Activated naive CD4-positive, alpha-beta T cell treated with anti-CD3 and anti-CD28 coated beads, Interleukin-2, amount 10 ng/mL, durations not matched to agents 7 days and 5 days (primary cell): ENCODE measurements around the gene HOXA2.

Source experiments
- CTCF ChIA-PET: fragments of 350-600 bp; sonication (Branson Sonifier 250); formaldehyde crosslinking; loops from one replicate; lab custom pipeline; 2021; ENCODE audit warnings: antibody characterized with exemption; lab: Charles Lee
- DNase-seq: peaks from one replicate; pipeline ENCODE4 v3.0.0-alpha.2; 2020
- H3K27ac Mint-ChIP-seq: one replicate; pipeline ENCODE4 v1.8.0; 2021; ENCODE audit warnings: mild to moderate bottlenecking, moderate library complexity, mixed read lengths
- H3K27me3 Mint-ChIP-seq: one replicate; pipeline ENCODE4 v1.8.0; 2021; ENCODE audit warnings: mild to moderate bottlenecking, mixed read lengths
- H3K36me3 Mint-ChIP-seq: one replicate; pipeline ENCODE4 v1.8.0; 2021; ENCODE audit warnings: mixed read lengths
- H3K4me1 Mint-ChIP-seq: one replicate; pipeline ENCODE4 v1.8.0; 2021; ENCODE audit warnings: mixed read lengths
- H3K4me3 Mint-ChIP-seq: one replicate; pipeline ENCODE4 v1.8.0; 2021; ENCODE audit warnings: mild to moderate bottlenecking, moderate library complexity, mixed read lengths
- H3K9me3 Mint-ChIP-seq: one replicate; pipeline ENCODE4 v1.8.0; 2021; ENCODE audit warnings: mixed read lengths

Gene HOXA2

DNA sequence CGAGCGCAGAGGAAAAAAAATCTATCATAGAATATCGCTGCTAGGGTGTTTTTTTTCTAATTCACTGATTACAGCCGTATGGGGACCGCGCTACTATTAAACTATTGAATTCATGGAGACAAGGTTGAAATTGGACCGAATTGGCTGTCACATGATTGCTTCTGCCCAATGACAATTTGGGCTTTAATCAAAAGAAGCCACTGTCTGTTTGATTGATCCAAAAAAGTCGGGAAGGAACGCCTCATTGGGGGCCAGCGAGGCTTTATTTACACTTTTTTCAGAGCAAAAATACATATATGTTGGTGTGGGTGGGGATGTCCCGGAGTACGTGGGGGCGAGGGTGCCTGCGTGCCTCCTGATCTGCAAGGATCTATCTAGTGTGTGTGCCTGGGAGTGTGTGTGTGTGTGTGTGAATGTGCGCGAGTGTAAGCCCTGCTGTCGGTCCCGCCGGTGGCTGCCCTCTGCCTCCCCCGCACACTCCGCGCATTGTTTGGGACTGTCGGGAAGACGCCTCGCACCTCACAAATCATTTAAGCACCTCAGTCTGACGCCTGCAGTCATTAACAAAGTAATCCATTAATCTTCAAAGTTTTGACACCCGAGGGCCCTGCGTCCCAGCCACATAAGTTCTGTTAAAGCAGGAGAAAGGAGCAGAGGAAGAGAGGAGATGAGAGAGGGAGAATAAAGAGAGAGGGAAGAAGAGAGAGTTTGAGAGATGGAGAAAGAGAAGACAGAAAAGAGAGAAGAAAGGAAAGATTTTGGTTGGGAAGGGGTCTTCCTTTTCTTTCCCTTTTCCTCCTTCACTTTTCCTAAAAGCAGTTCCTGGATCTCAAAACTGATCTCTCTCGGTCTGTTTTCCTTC lies at the start of gene HOXA2:
Gene HOXA2 (minus strand): TSS at position 103 of the 862 bp plus-strand sequence. CDS start 183 bp downstream, outside the sequence.
- Mint-ChIP-seq H3K36me3 (peaks cover 6% of the 10 kb centered on the region), H3K4me1 (peaks cover 9% of the 10 kb centered on the region), H3K4me3 (no peak within 1 kb of the TSS), H3K27ac (no peak within 1 kb of the TSS), H3K27me3 (peaks cover 84% of the 10 kb centered on the region), H3K9me3 (no peaks in the 10 kb centered on the region)
- DNase-seq = no peak
- CTCF ChIA-PET = no interaction called here

DNA sequence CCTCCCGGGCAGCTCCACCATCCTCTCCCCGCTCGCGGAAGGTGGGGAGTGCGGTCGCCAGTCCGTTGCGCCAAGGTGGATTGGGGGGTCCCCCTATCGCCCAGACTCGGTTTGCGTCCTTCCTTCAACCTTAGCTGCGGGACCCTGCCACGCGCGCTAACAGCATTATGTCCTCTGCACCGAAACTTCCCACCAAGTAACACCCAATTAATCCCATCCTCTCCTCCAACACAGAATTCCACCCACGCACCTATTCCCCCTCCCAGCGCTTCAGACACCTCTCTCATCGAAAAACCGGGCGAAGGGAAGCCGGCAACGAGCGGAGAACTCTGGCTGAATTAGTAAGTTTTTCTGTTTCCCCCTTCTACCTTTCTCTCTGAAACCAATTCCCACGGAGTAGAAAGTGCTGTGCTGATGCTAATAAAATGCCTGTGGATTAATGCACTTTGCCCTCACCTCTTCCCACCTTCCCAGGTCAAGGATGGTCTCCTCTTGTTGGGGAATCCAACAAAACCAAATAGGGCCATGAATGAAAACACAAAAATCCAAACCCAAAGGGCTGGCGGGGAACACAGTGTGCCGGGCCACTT lies 49.0 kb upstream of the HOXA2 start:
- CTCF ChIA-PET = interaction anchor here (0.8 to 2.0 kb wide), 6 partner anchors 10 to 89 kb away, joined by 3 to 15 read pairs (median 4); partner anchors contain the start of gene HOXA1
- Mint-ChIP-seq H3K27me3 (peaks cover 100% of the 10 kb centered on the region), H3K4me3 (peak overlapping the region; percentile 54), H3K9me3 (peaks cover 1% of the 10 kb centered on the region), H3K27ac (peak overlapping the region; percentile 71), H3K4me1 (peaks cover 27% of the 10 kb centered on the region), H3K36me3 (peaks cover 1% of the 10 kb centered on the region)
- no peak for DNase-seq

DNA sequence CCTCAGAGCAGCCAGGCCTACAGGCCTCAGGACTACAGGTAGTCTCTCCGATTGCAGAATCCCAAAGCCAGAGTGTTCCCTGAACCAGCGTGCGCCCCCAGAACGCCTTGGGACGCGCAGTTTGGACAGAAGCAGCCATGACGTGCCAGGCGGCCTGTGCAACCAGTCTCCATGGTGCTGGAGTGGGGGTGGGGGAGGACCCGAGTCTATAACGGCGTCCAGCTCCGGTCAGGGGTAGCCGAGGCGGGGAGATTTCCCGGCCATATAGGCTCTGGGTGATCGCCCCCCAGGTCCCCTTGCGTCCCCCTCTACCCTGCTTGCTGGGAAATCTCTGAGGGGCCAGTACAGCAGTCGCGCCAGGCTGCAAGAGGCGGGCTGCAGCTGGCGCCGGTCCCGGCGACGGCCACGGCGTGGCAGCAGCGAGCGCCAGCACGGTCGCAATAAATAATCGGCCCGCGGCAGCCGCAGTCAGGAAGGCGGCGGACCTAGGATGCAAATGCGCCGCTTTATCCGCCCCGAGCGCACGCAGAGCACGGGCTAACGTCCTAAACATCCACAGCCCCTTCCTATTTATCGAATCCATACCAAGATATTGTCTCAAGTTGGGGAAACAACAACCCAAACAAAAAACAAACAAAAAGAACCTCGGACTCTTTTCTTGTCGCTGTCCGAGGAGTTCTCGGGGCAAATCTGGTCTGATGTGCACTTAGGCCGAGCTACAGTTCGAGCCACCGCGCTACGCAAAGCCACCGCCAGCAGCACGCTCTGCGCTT lies 48.3 kb upstream of the HOXA2 start:
- peak overlapping the region; percentile 54 for H3K4me3 Mint-ChIP-seq
- DNase-seq = peak; percentile 63
- peaks cover 1% of the 10 kb centered on the region for H3K9me3 Mint-ChIP-seq
- peaks cover 27% of the 10 kb centered on the region for H3K4me1 Mint-ChIP-seq
- CTCF ChIA-PET = interaction anchor here (0.8 to 2.0 kb wide), 8 partner anchors 11 to 470 kb away, joined by 3 to 15 read pairs (median 4); partner anchors contain the start of gene HOXA1
- H3K27ac Mint-ChIP-seq = no peak overlapping the region
- H3K36me3 Mint-ChIP-seq = peaks cover 1% of the 10 kb centered on the region
- peaks cover 100% of the 10 kb centered on the region for H3K27me3 Mint-ChIP-seq

DNA sequence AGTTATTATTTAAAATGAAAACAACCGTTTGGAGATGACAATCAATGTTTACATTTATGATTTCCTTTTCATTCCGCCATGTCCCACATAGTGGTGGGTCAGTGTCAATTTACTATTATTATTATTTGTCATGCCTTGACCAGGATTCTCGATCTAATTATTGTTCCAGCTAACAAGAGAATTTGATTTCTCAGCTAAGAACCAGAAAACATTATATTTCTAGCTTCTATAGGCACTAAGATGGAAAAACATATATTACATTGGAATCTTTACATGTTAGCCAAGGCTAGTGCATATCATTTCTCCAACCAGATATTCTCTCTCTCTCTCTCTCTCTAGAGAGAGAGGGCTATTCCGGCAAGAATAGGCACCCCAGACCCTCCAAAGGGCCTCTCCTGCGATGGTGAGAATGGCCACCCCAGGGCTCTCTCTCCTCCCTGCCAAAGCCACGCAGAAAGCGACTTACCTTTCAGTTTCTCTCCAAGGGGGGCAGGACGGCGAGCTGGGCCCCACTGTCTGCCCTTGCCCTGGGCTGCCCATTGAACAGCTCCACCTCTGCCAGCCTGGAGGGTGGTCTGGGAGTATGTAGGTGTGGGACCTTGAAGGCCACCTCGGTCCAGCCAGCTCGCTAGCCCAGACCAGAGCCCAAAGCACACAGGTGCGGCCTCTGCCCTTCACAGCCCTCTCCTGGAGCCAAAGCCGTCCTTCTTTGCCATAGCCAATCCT lies 47.5 kb upstream of the HOXA2 start:
- Mint-ChIP-seq H3K9me3 (no peaks in the 10 kb centered on the region), H3K36me3 (peaks cover 1% of the 10 kb centered on the region), H3K27me3 (peaks cover 100% of the 10 kb centered on the region), H3K4me1 (peaks cover 23% of the 10 kb centered on the region), H3K27ac (no peak overlapping the region), H3K4me3 (peak overlapping the region; percentile 23)
- DNase-seq = no peak
- CTCF ChIA-PET = interaction anchor here (0.9 to 2.0 kb wide), 13 partner anchors 12 to 469 kb away, joined by 3 to 15 read pairs (median 4); partner anchors contain the start of gene HOXA1

- Mint-ChIP-seq H3K4me3 (no peak overlapping the region), H3K9me3 (no peaks in the 10 kb centered on the region), H3K4me1 (peaks cover 20% of the 10 kb centered on the region), H3K27me3 (peaks cover 98% of the 10 kb centered on the region), H3K36me3 (no peaks in the 10 kb centered on the region), H3K27ac (no peak overlapping the region)
- no peak for DNase-seq
- CTCF ChIA-PET = interaction anchor here (0.6 to 2.1 kb wide), 11 partner anchors 12 to 462 kb away, joined by 3 to 8 read pairs (median 4); no protein-coding TSS in a partner anchor
Measured at GRCh38 chr7:27148756-27149641, 46.5 kb upstream of the HOXA2 start.

DNA sequence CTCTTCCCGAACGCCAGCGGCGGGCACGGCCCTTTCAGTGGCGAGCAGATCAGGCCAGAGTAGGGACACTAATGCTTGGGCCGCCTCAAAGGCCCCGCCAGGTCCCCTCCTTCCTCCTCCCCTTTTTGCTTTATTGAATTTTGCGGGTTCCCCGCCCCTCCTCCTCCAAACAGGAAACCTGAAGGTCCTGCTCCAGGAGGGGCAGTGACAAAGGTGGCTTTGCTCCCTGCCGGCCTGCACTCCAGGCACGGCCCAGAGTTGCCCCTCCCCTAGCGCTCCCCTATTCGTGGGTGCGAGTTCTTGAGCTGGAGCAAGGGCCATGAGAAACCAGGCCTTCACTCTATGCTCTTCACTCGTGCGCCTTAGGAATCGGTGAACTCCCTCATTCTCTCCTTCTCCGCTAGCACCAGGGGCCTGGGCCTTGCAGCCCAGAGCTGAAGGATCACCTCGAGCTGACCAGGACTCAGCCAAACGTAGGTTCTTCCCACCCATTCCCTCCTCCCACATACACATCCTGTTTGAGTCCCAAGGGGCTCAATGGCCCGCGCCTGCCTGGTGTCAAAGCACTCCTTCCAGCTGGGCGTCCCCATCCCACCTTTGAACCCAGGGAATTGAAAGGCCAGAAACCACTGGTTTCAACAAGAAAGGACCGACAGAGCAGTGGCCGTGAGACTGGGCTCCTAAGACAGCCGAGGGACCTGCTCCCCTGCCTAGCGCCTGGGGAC lies 45.7 kb upstream of the HOXA2 start:
- Mint-ChIP-seq H3K36me3 (no peaks in the 10 kb centered on the region), H3K27ac (no peak overlapping the region), H3K4me3 (no peak overlapping the region), H3K27me3 (peaks cover 92% of the 10 kb centered on the region), H3K9me3 (no peaks in the 10 kb centered on the region), H3K4me1 (peaks cover 20% of the 10 kb centered on the region)
- no peak for DNase-seq
- CTCF ChIA-PET = interaction anchor here (0.7 to 2.1 kb wide), 4 partner anchors 13 to 48 kb away, joined by 3 to 8 read pairs (median 4); no protein-coding TSS in a partner anchor

DNA sequence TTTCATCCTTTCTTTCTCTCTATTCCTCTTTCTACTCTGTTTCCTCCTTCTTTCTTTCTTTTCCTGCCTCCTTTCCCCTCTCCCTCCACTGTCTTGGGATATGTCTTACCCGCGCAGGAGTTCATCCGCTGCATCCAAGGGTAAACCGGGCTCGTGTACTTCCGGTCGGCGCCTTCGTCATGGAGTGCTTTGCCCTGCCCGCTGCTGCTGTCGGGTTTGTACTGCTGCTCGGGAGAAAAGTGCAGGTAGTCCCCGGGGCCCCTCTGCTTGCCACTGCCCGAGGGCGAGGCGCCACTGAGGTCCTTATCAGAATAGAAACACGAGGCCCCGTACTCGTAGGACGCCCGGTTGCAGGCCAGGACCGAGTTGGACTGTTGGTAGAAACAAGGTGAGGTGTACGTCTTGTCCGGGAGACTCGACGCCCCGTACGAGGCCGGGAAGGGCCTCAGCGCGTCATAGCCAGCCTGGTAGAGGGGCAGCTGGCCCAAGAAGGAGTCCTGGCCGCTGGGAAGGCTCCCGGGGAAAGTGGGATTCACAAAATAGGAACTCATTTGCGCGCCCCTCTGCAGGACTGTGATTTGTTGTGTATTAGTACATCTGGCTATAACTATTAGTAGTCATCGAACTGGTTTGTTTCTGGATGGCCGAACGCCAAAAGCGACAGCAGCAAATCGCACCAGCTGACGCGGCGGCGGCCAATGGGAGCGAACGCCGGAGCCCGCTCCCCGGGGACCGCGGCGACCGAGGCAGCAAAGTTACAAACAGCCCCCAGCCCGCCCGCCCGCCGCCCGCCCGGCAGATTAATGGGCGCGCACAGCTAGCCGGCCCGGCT lies 44.9 kb upstream of the HOXA2 start, which contains the start of gene HOXA6:
Gene HOXA6 (minus strand): TSS at position 576 of the 832 bp plus-strand sequence. CDS start 25 bp downstream, at position 551.
- no peak within 1 kb of the TSS for H3K4me3 Mint-ChIP-seq
- H3K27me3 Mint-ChIP-seq = peaks cover 92% of the 10 kb centered on the region
- no peaks in the 10 kb centered on the region for H3K9me3 Mint-ChIP-seq
- H3K27ac Mint-ChIP-seq = no peak within 1 kb of the TSS
- CTCF ChIA-PET = interaction anchor here (2.1 kb wide), 1 partner anchor 21 kb away, joined by 8 read pairs; no protein-coding TSS in a partner anchor
- H3K4me1 Mint-ChIP-seq = peaks cover 20% of the 10 kb centered on the region
- no peaks in the 10 kb centered on the region for H3K36me3 Mint-ChIP-seq
- DNase-seq = no peak

DNA sequence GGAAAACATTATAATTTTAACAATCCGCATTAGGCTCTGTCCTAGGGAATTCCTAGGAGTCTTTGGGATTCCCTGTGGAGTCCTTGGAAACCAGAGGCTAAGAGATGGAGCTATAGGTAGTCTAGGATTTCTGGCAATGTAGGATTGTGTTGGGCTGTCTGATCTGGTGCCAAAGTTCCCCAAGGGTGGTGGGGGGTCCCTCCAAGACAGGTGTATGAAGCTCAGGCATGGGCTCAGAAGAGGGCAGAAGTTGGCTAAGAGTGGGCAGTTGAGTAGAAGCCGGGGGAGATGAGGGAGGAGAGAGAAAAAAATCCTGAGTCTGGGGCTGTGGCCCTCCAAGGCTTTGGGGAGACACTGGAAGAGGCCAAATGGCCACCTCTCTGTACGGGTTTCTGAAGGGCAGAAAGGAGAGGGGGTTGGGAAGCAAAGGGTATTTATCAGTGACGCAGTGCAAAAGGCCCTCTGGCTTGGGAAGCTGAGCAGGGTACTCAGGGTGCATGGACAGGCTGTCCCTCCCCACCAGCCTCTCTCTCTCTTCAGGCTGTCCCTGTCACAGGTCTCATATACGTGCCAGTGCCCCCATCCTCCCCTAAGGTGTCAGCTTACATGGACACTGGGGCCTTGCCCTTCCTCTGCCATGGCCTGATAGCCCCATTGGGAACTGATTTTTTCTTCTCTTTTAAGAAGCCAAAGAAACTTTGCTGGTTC lies 44.2 kb upstream of the HOXA2 start:
- Mint-ChIP-seq H3K4me3 (no peak overlapping the region), H3K27me3 (peaks cover 92% of the 10 kb centered on the region), H3K36me3 (no peaks in the 10 kb centered on the region), H3K9me3 (no peaks in the 10 kb centered on the region), H3K27ac (no peak overlapping the region), H3K4me1 (peaks cover 16% of the 10 kb centered on the region)
- CTCF ChIA-PET = no interaction called here
- DNase-seq = no peak

DNA sequence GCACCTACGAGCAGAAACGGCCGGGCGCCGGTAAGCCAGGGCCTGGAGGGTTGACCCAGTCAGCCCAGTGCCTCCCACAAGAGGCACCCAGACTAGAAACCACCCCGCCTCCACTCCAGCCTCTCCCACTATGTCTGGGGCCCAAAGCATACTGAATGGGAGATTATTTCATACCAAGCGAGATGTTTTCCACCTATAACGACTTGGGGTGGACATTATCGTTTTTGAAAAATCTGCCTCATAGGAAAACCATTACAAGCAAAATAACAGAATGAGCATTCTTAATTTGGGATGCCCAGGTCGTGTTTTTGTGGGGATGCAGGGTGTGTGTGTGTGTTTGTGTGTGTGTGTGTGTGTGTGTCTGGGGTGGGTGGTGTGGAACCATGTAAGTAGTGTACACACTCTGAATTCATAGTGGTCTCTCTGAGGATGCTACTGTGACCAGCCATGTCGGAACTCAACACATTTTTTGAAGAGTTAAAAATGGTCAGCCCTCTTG lies 43.5 kb upstream of the HOXA2 start:
- Mint-ChIP-seq H3K27me3 (peaks cover 85% of the 10 kb centered on the region), H3K4me3 (no peak overlapping the region), H3K27ac (no peak overlapping the region), H3K36me3 (no peaks in the 10 kb centered on the region), H3K4me1 (peaks cover 9% of the 10 kb centered on the region), H3K9me3 (no peaks in the 10 kb centered on the region)
- CTCF ChIA-PET = no interaction called here
- no peak for DNase-seq

GRCh38 chr7:27145165-27145913 lies 42.9 kb upstream of the HOXA2 start:
- Mint-ChIP-seq H3K27ac (no peak overlapping the region), H3K4me1 (peaks cover 7% of the 10 kb centered on the region), H3K27me3 (peaks cover 84% of the 10 kb centered on the region), H3K9me3 (no peaks in the 10 kb centered on the region), H3K36me3 (no peaks in the 10 kb centered on the region), H3K4me3 (no peak overlapping the region)
- no peak for DNase-seq
- CTCF ChIA-PET = no interaction called here
